Gastroesophageal sphincter (tissue), 3 donors: Measurements from ENCODE around the gene TTC39C.

Experiments
- POLR2A ChIP-seq, 2 donors: fragments of 450-650 bp; IDR thresholded peaks; one replicate each; pipeline ENCODE4 v1.6.1; 2017; ENCODE audit warnings: antibody characterized with exemption in 2 of 2, mild to moderate bottlenecking in 2 of 2, moderate library complexity in 1 of 2
- TF ChIP-seq, protein P1 (sequence below), 4 experiments: fragments of 200-600 bp in 2 of 4; fragments of 450-650 bp in 2 of 4; sonication (generic) in 1 of 4; IDR thresholded peaks; one replicate each; pipeline ENCODE4 v1.5.1; 2017 to 2019; ENCODE audit warnings: antibody characterized with exemption in 4 of 4, mild to moderate bottlenecking in 2 of 4, moderate library complexity in 2 of 4

- TF ChIP-seq, protein P1, sequence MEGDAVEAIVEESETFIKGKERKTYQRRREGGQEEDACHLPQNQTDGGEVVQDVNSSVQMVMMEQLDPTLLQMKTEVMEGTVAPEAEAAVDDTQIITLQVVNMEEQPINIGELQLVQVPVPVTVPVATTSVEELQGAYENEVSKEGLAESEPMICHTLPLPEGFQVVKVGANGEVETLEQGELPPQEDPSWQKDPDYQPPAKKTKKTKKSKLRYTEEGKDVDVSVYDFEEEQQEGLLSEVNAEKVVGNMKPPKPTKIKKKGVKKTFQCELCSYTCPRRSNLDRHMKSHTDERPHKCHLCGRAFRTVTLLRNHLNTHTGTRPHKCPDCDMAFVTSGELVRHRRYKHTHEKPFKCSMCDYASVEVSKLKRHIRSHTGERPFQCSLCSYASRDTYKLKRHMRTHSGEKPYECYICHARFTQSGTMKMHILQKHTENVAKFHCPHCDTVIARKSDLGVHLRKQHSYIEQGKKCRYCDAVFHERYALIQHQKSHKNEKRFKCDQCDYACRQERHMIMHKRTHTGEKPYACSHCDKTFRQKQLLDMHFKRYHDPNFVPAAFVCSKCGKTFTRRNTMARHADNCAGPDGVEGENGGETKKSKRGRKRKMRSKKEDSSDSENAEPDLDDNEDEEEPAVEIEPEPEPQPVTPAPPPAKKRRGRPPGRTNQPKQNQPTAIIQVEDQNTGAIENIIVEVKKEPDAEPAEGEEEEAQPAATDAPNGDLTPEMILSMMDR (IDR thresholded peaks at IDR 0.05) = no peak
- TF ChIP-seq POLR2A (IDR thresholded peaks at IDR 0.05) = no peak
Measured at GRCh38 chr18:23990474-23991410, 23.8 kb upstream of the TTC39C start.
